Measurements from ENCODE around the gene ZNF780B.
"Not testable (repeated sequence)": the region's sequence is repeated elsewhere in the genome, so short reads cannot be mapped to it uniquely, and the experiment has no call there.

ZNF780B gene

GRCh38 chr19:40053491-40053890, 2.5 kb downstream of the ZNF780B start:
- TF ChIP-seq, protein P1, sequence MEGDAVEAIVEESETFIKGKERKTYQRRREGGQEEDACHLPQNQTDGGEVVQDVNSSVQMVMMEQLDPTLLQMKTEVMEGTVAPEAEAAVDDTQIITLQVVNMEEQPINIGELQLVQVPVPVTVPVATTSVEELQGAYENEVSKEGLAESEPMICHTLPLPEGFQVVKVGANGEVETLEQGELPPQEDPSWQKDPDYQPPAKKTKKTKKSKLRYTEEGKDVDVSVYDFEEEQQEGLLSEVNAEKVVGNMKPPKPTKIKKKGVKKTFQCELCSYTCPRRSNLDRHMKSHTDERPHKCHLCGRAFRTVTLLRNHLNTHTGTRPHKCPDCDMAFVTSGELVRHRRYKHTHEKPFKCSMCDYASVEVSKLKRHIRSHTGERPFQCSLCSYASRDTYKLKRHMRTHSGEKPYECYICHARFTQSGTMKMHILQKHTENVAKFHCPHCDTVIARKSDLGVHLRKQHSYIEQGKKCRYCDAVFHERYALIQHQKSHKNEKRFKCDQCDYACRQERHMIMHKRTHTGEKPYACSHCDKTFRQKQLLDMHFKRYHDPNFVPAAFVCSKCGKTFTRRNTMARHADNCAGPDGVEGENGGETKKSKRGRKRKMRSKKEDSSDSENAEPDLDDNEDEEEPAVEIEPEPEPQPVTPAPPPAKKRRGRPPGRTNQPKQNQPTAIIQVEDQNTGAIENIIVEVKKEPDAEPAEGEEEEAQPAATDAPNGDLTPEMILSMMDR (IDR thresholded peaks at IDR 0.05; ENCODE audit: borderline replicate concordance, insufficient read depth, low read depth, low read length): no peak
- no peak overlapping the region for H3K4me3 ChIP-seq (ENCODE audit: low read depth, low read length)

DNA sequence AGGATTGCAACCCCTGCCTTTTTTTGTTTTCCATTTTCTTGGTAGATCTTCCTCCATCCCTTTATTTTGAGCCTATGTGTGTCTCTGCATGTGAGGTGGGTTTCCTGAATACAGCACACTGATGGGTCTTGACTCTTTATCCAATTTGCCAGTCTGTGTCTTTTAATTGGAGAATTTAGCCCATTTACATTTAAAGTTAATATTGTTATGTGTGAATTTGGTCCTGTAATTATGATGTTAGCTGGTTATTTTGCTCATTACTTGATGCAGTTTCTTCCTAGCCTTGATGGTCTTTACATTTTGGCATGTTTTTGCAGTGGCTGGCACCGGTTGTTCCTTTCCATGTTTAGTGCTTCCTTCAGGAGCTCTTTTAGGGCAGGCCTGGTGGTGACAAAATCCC, 14.3 kb downstream of the ZNF780B start:
- not testable (repeated sequence) for H3K4me3 ChIP-seq (ENCODE audit: low read depth, low read length)

DNA sequence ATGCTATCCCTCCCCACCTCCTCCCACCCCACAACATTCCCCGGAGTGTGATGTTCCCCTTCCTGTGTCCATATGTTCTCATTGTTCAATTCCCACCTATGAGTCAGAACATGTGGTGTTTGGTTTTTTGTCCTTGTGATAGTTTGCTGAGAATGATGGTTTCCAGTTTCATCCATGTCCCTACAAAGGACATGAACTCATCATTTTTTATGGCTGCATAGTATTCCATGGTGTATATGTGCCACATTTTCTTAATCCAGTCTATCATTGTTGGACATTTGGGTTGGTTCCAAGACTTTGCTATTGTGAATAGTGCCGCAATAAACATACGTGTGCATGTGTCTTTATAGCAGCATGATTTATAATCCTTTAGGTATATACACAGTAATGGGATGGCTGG, 18.0 kb downstream of the ZNF780B start:
- H3K4me3 ChIP-seq (ENCODE audit: low read depth, low read length): not testable (repeated sequence)

DNA sequence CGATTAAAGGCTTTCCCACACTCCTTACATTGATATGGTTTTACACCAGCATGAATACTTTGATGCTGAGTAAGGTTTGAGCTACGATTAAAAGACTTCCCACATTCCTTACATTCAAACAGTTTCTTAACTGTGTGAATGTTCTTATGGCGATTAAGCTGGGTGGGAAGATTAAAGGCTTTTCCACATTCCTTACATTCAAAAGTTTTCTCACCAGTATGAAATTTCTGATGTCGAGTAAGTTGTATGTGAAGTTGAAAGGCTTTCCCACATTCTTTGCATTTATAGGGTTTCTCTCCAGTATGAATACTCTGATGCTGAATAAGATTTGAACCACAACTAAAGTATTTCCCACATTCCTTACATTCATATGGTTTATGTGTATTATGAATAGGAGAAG, 20.0 kb downstream of the ZNF780B start:
- no peak overlapping the region for H3K4me3 ChIP-seq (ENCODE audit: low read depth, low read length)
- TF ChIP-seq, protein P1 (IDR thresholded peaks at IDR 0.05; ENCODE audit: borderline replicate concordance, insufficient read depth, low read depth, low read length): no peak

DNA sequence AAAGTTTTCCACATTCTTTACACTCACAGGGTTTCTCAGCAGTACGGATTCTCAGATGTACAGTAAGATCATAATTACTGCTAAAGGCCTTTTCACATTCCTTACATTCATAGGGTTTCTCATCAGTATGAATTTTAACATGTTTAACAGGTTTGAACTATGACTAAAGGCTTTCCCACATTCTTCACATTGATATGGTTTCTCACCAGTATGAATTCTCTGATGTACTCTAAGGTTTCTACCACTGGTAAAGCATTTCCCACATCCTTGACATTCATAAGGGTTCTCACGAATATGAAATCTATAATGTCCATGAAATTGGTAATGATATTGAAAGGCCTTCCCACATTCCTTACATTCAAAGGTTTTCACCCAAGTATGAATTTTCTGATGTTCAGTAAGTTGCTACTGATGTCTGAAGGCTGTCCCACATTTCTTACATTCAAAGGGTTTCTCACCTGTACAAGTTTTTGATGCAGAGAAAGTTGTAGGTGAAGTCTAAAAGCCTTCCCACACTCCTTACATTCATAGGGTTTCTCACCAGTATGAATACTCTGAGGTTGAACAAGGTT, 22.0 kb downstream of the ZNF780B start:
- TF ChIP-seq, protein P1 (IDR thresholded peaks at IDR 0.05; ENCODE audit: borderline replicate concordance, insufficient read depth, low read depth, low read length): no peak
- H3K4me3 ChIP-seq (ENCODE audit: low read depth, low read length): no peak overlapping the region

DNA sequence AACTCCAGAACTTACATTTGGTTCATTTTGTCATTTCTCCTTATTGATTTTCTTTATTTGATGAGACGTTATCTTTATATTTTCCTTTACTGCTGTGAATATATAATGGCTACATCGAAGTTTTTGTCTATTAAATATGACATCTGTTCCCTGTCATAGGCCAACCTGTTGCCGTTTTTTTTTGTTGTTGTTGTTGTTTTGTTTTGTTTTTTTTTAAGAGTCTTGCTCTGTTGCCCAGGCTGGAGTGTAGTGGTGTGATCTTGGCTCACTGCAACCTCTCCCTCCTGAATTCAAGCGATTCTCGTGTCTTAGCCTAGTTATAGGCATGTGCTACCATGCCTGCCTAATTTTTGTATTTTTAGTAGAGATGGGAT, 29.4 kb downstream of the ZNF780B start:
- TF ChIP-seq, protein P1 (IDR thresholded peaks at IDR 0.05; ENCODE audit: borderline replicate concordance, insufficient read depth, low read depth, low read length): no peak
- H3K4me3 ChIP-seq (ENCODE audit: low read depth, low read length): no peak overlapping the region

DNA sequence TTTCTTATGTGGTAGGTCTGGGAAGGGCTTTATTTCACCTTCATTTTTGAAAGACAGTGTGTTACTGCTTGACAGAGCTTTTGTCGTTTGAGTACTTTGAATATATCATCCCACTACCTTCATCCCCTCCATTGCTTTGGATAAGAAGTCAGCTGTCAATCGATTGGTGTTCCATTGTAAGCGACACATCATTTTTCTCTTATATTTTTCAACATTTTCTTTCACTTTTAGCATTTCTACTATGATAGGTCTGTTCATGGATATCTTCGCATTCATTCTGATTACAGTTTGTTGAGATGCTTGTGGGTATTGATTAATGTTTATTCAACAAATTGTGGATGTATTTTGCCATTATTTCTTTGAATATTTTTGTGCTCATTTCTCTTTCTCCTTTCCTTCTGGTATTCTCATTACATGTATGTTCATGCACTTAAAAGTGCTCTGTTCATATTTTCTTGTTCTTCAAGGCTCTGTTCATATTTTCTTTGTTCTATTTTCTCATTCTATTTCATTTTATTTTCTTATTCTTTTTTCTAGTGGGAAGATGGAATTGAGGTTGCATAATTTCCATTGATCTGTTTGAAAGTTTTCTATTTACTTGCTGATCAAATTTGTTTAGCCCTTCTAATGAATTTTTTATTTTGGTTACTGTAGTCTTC, 30.0 kb downstream of the ZNF780B start:
- TF ChIP-seq, protein P1 (IDR thresholded peaks at IDR 0.05; ENCODE audit: borderline replicate concordance, insufficient read depth, low read depth, low read length): no peak
- no peak overlapping the region for H3K4me3 ChIP-seq (ENCODE audit: low read depth, low read length)

DNA sequence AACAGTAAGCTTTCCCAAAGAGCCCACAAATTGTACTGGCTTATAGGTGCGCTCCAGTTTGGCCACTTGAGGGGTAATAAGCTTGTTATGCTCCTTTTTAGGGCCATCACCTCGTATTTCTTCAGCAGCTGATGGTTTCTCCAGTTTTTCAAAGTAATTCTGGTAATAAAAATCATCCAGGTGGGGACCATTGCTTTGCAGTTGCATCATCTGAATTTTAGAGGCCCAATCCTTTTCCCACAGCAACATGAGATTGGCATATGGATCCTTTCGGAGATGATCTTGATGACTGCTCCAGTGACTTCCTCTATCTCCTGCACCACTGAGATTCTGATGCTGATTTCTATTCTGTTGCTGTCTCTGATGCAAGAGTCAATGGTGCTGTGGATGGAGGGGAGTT, 32.1 kb downstream of the ZNF780B start:
- no peak overlapping the region for H3K4me3 ChIP-seq (ENCODE audit: low read depth, low read length)
- TF ChIP-seq, protein P1 (IDR thresholded peaks at IDR 0.05; ENCODE audit: borderline replicate concordance, insufficient read depth, low read depth, low read length): no peak

Data from GM12875 (cell line).